Measurements from ENCODE around the gene PYGB.
A peak's percentile ranks its signal among the peaks of the same experiment; 100 is the strongest.

Gene PYGB

DNA sequence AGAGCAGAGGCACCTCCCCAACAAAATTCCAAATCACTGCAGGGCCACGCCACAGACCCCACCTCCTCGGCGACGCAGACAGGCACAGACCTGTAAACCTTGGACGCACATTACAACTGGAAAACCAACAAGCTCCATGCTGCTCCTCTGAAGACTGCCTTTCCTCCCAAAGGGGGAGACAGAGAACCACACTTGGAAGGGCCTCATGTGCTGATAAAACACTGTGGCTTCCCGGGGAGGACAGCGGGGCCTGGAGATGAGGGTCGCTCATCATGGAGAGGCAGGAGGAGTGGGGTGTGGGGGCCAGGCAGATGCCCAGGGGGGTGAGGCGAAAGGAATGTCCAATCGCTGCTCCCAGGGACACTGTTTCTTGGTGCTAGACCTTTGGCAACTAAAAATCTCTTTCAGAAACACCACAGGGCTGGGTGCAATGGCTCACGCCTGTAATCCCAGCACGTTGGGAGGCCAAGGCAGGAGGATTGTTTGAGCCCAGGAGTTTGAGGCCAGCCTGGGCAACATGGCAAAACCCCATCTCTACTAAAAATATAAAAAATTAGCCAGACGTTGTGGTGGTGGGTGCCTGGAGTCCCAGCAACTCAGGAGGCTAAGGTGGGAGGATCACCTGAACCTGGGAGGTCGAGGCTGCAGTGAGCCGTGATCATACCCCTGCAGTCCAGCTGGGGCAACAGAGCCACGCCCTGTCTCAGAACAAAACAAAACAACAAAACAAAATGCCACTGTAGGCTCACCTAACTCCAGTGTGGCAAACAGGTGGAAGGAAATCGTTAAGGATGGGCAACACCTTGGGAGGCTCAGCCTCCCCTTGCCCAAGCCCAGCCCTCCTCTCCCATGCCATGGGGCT, 88.9 kb downstream of the PYGB start:
- peak; percentile 69 for DNase-seq (ENCODE audit: low spot score)

- DNase-seq (ENCODE audit: low spot score): no peak
These were observed 90.5 kb downstream of the PYGB start for GRCh38 chr20:25338112-25339023.

- no peak for DNase-seq (ENCODE audit: low spot score)
These were observed 91.7 kb downstream of the PYGB start for GRCh38 chr20:25339608-25340007.

- no peak for DNase-seq (ENCODE audit: low spot score)
These were observed 92.5 kb downstream of the PYGB start for GRCh38 chr20:25340380-25340779.

GRCh38 chr20:25341716-25342680, 94.1 kb downstream of the PYGB start:
- no peak for DNase-seq (ENCODE audit: low spot score)

GRCh38 chr20:25344634-25345033, 96.7 kb downstream of the PYGB start:
- no peak for DNase-seq (ENCODE audit: low spot score)

DNA sequence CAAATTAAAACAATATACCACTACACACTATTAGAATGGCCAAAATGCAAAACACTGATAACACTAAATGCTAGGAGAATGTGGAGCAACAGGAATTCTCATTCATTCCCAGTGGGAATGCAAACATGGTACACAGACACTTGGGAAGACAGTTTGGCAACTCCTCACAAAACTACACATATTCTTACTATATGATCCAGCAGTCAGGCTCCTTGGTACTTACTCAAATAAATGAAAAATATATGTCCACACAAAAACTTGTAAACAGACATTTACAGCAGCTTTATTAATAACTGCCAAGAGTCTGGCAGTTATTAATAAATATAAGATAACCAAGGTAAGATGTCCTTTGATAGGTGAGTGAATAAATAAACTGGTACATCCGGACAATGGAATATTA, 97.8 kb downstream of the PYGB start:
- DNase-seq (ENCODE audit: low spot score): no peak

DNA sequence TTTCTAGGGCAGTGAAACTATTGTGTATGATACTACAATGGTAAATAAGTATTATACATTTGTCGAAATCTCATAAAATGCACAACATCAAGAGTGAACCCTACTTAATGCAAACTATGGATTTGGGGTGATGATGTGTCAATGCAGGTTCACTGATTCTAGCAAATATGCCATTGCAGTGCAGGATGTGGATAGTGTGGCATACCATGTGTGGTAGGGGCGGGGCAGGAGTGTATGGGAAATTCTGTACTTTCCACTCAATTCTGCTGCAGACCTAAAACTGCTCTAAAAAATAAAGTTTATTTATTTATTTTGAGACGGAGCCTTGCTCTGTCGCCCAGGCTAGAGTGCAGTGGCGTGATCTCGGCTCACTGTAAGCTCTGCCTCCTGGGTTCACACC, 98.5 kb downstream of the PYGB start:
- DNase-seq (ENCODE audit: low spot score): no peak
